GM10248 (cell line): ENCODE measurements around the gene F13A1.

Source experiments
- CTCF ChIA-PET: fragments of 300-600 bp; sonication (Branson Sonifier 250); formaldehyde crosslinking; extraction: SDS; loops from one replicate; lab custom pipeline; 2021; ENCODE audit warnings: antibody characterized with exemption; lab: Yijun Ruan, JAX
- POLR2A ChIA-PET: fragments of 350-650 bp; sonication (Branson Sonifier 250); formaldehyde crosslinking; extraction: SDS; loops from one replicate; lab custom pipeline; 2020; ENCODE audit warnings: antibody characterized with exemption; lab: Yijun Ruan, JAX
- DNase-seq: peaks from one replicate; pipeline ENCODE4 v3.0.0; 2012; ENCODE audit errors: extremely low spot score
- CTCF ChIP-seq: IDR thresholded peaks from 2 replicates; pipeline ENCODE4 v1.5.1; 2012; ENCODE audit warnings: mild to moderate bottlenecking, low read depth; ENCODE audit errors: extremely low read depth, missing control alignments, control extremely low read depth

F13A1 gene

GRCh38 chr6:6346427-6347023 lies 26.1 kb upstream of the F13A1 start:
- ChIA-PET POLR2A (no interaction called here), CTCF (interaction anchor here (1.6 kb wide), 1 partner anchor 11 kb away, joined by 4 read pairs; no protein-coding TSS in a partner anchor)
- DNase-seq, result no peak
- TF ChIP-seq CTCF, result no peak

- DNase-seq, result no peak
- ChIA-PET POLR2A (no interaction called here), CTCF (interaction anchor here (1.3 kb wide), 1 partner anchor 10 kb away, joined by 6 read pairs; no protein-coding TSS in a partner anchor)
- no peak for TF ChIP-seq CTCF
These were observed 13.0 kb upstream of the F13A1 start for GRCh38 chr6:6333501-6333900.

GRCh38 chr6:6332811-6333244 lies 12.4 kb upstream of the F13A1 start:
- POLR2A ChIA-PET, result no interaction called here
- TF ChIP-seq CTCF, result no peak
- CTCF ChIA-PET, result interaction anchor here (0.6 to 1.0 kb wide), 4 partner anchors 11 to 33 kb away, joined by 3 to 4 read pairs (median 3); partner anchors contain the start of gene F13A1
- no peak for DNase-seq

GRCh38 chr6:6331946-6332601 lies 11.6 kb upstream of the F13A1 start:
- TF ChIP-seq CTCF, result no peak

GRCh38 chr6:6331393-6331792 lies 10.9 kb upstream of the F13A1 start:
- peak; percentile 66 for DNase-seq
- TF ChIP-seq CTCF, result no peak
- CTCF ChIA-PET, result no interaction called here
- POLR2A ChIA-PET, result no interaction called here

More at GRCh38 chr6:6331946-6332601, 11.6 kb upstream of the F13A1 start:
- DNase-seq, result peak; percentile 51
- ChIA-PET POLR2A (no interaction called here), CTCF (interaction anchor here (0.6 to 1.0 kb wide), 4 partner anchors 12 to 34 kb away, joined by 3 to 4 read pairs (median 3); partner anchors contain the start of gene F13A1)

GRCh38 chr6:6330407-6330806 lies 9.9 kb upstream of the F13A1 start:
- POLR2A ChIA-PET, result no interaction called here
- DNase-seq, result no peak
- CTCF ChIA-PET, result no interaction called here
- no peak for TF ChIP-seq CTCF
